Uterus (tissue), 4 donors: ENCODE measurements around the gene PILRB. TPM values are rescaled to one million over a fixed set of nuclear protein-coding genes. Genes with fewer than 3 reads are reported as not detected.
"Not testable (repeated sequence)": the region's sequence is repeated elsewhere in the genome, so short reads cannot be mapped to it uniquely, and the experiment has no call there.

Experiments
- DNase-seq, 2 donors: peaks; one replicate each; pipeline ENCODE4 v3.0.0-alpha.2; 2019 to 2020
- H3K27ac ChIP-seq, 2 donors: fragments of 200-600 bp; sonication (generic); 1 replicate in 1 of 2; 2 replicates in 1 of 2; pipeline ENCODE4 v1.5.1; 2016 to 2018
- H3K27me3 ChIP-seq, 2 donors: fragments of 200-600 bp; sonication (generic); one replicate each; pipeline ENCODE4 v1.5.1; 2018 to 2019; ENCODE audit warnings: control low read depth in 1 of 2
- H3K36me3 ChIP-seq, 2 donors: fragments of 200-600 bp; sonication (generic); one replicate each; pipeline ENCODE4 v1.5.1; 2019; ENCODE audit warnings: control low read depth in 1 of 2
- H3K4me1 ChIP-seq, 2 donors: fragments of 200-600 bp; sonication (generic); one replicate each; pipeline ENCODE4 v1.5.1; 2018 to 2019; ENCODE audit warnings: control low read depth in 1 of 2
- H3K4me3 ChIP-seq, 2 donors: fragments of 200-600 bp; sonication (generic); 1 replicate in 1 of 2; 2 replicates in 1 of 2; pipeline ENCODE4 v1.5.1; 2018 to 2019; ENCODE audit warnings: mild to moderate bottlenecking in 1 of 2
- H3K9me3 ChIP-seq, 2 donors: fragments of 200-600 bp; sonication (generic); one replicate each; pipeline ENCODE4 v1.5.1; 2019; ENCODE audit warnings: control low read depth in 1 of 2
- CTCF ChIP-seq, 4 experiments: fragments of 200-600 bp in 2 of 4; fragments of 450-650 bp in 2 of 4; sonication (generic) in 2 of 4; IDR thresholded peaks; one replicate each; pipeline ENCODE4 v1.5.1; 2016 to 2019; ENCODE audit warnings: antibody characterized with exemption in 4 of 4, mild to moderate bottlenecking in 2 of 4, moderate library complexity in 1 of 4
- POLR2A ChIP-seq, 2 donors: fragments of 450-650 bp; IDR thresholded peaks; one replicate each; pipeline ENCODE4 v1.6.1; 2016; ENCODE audit warnings: antibody characterized with exemption in 2 of 2, mild to moderate bottlenecking in 1 of 2, moderate library complexity in 1 of 2
- intact Hi-C: fragments of 100-400 bp; cut with DNase I; formaldehyde crosslinking; loops from one replicate; pipeline ENCODE4 v1.15.1; 2023; ENCODE audit warnings: low total_unique reads
- total RNA-seq, 4 donors: library from RNA; depleted of rRNA in 3 of 4; stranded (reverse); fragments of >200 nt in 3 of 4; gene quantifications; one replicate each; pipeline versions ENCODE4 v1.1.0 to v1.2.4, GENCODE V29; 2014 to 2023
- donor health status: DM: yes; HTN: yes; CAD: no.

The PILRB gene
- 10 to 100 TPM; 13.4 to 66.1 (median 56.3) TPM for total RNA-seq

DNA sequence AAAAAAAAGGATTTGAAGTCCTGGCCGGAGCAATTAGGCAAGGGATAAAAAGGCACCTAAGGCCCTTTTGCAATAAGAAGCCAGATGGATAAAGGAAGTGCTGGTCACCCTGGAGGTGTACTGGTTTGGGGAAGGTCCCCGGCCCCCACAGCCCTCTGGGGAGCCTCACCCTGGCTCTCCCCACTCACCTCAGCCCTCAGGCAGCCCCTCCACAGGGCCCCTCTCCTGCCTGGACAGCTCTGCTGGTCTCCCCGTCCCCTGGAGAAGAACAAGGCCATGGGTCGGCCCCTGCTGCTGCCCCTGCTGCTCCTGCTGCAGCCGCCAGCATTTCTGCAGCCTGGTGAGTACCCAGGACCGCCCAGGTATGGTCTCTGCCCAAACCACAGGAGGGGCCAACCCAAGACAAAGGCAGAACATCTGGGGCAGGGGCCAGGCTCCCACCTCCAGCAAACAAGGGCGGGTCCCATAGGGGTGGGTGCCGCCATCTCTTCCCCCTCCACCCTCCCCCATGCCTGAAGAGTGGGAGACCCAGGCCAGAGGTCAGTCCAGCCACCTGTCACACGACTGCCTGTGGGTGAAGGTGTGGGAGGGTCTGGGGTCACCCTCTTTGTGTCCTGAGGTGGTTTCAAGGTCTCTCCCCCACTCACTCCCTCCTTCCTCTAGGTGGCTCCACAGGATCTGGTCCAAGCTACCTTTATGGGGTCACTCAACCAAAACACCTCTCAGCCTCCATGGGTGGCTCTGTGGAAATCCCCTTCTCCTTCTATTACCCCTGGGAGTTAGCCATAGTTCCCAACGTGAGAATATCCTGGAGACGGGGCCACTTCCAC is at the start of gene PILRB:
Gene PILRB (plus strand): TSS at position 91 of the 830 bp plus-strand sequence. CDS start 186 bp downstream, at position 277.
- no peak for DNase-seq
- Histone ChIP-seq H3K27me3 (no peaks in the 10 kb centered on the region), H3K36me3 (no peaks in the 10 kb centered on the region), H3K4me3 (no peak within 1 kb of the TSS), H3K27ac (no peak within 1 kb of the TSS), H3K9me3 (no peaks in the 10 kb centered on the region), H3K4me1 (no peaks in the 10 kb centered on the region)
- no peak for TF ChIP-seq POLR2A (IDR thresholded peaks at IDR 0.05)
- intact Hi-C loops, result no loop called here

DNA sequence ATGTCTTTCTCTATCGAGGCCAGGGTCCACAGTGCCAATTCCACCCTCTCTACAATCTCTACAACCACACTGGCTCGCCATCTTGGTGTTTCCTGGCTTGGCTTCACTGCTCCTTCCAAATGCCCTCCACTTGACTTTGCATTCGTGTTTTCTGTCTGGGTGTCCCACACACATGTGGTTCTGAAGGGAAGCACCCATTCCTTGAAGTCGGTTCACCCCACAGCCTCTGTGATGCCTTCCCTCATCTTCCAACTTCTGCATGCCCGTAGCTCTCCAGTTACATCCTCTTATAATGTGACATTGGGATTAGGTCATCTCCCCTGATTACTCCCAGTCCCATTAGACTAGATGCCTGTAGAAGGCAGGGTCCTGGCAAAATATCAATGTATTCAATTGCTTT is 39.6 kb upstream of the PILRB start:
- intact Hi-C loops, H3K27me3 ChIP-seq, H3K9me3 ChIP-seq, H3K4me3 ChIP-seq, DNase-seq, H3K27ac ChIP-seq, H3K4me1 ChIP-seq, H3K36me3 ChIP-seq: not testable (repeated sequence)

GRCh38 chr7:100321648-100322047 is 36.3 kb upstream of the PILRB start:
- H3K27ac ChIP-seq, H3K36me3 ChIP-seq, H3K9me3 ChIP-seq, DNase-seq, intact Hi-C loops, H3K4me1 ChIP-seq, H3K27me3 ChIP-seq, H3K4me3 ChIP-seq: not testable (repeated sequence)

DNA sequence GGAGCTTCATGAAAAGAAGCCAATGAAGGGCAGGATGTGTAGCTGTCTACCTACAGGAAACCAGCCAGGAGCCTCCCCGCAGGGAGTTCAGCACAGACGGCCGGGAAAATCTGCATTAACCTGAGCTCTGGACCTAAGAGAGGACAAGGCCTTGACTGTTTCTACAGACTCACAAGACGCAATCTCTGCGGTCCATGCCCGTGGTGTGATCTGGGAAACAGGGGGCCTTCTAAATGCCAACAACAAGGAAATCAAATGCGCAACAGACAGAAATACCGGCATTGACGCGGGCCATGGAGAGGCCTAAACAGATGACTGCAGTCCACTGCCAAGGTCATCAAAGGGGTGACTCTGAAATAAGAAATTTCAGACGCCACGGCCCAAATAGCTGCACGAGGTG is 33.7 kb upstream of the PILRB start:
- intact Hi-C loops, H3K36me3 ChIP-seq, H3K4me3 ChIP-seq, H3K9me3 ChIP-seq, H3K27ac ChIP-seq, DNase-seq, H3K27me3 ChIP-seq, H3K4me1 ChIP-seq: not testable (repeated sequence)

- H3K4me3 ChIP-seq, intact Hi-C loops, H3K27ac ChIP-seq, DNase-seq, H3K9me3 ChIP-seq, H3K36me3 ChIP-seq, H3K27me3 ChIP-seq, H3K4me1 ChIP-seq: not testable (repeated sequence)
Observed at GRCh38 chr7:100325671-100326070, 32.2 kb upstream of the PILRB start.

GRCh38 chr7:100326914-100327313 is 31.0 kb upstream of the PILRB start:
- H3K4me1 ChIP-seq, intact Hi-C loops, H3K36me3 ChIP-seq, H3K27me3 ChIP-seq, H3K27ac ChIP-seq, H3K4me3 ChIP-seq, DNase-seq, H3K9me3 ChIP-seq: not testable (repeated sequence)

DNA sequence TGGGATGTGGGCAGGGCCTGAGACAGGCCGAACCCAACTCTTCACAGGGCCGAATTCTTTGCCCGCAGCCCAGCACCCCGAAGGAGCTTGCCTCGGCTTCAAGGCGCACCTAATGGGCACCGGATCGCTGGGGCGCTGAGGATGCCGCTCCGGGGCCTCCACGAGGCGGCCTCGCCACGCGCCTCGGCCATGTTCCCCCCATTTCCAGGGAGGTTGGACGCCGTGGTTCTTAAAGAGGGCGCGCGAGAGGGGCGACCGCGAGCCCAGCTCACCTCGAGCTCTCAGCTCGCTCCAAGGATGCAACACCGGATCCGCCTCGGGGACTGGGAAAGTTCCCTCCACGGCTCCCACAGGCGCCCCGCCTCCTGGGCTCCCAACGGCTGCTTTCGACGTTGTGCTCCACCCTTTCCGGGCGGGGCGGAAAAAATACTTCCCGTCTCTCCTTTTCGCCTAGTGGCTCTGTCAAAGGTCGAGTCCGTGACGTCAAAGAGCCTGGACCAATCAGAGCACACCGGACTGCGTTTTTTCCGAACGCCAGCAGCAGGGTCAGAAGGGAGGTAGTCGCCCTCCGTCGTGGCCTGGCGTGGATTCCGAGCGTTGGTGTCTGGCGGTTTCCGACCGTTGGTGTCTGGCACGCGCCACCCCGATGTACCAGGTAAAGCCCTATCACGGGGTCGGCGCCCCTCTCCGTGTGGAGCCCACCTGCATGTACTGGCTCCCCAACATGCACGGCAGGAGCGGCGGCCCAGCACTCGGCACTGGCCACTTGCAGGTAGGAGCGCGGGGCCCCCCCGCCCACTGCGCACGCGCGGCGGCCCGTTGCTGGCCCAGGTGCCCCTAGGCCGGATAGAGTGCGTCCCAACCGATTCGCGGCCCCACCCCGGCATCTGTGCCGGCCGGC is 22.1 kb upstream of the PILRB start:
- peak; percentile 93 to 94 for DNase-seq
- TF ChIP-seq POLR2A (IDR thresholded peaks at IDR 0.05), result peak; percentile 97 to 98
- peak in 3 of 4 experiments; percentile 2 to 29 (median 16) for TF ChIP-seq CTCF (IDR thresholded peaks at IDR 0.05)
- H3K27me3 ChIP-seq, H3K36me3 ChIP-seq, H3K9me3 ChIP-seq, intact Hi-C loops, H3K4me1 ChIP-seq: not testable (repeated sequence)
- peak overlapping the region; percentile 60 to 88 for H3K4me3 ChIP-seq
- peak overlapping the region; percentile 89 to 96 for H3K27ac ChIP-seq

- H3K4me1 ChIP-seq, H3K27ac ChIP-seq, intact Hi-C loops, DNase-seq, H3K4me3 ChIP-seq, H3K9me3 ChIP-seq, H3K27me3 ChIP-seq, H3K36me3 ChIP-seq: not testable (repeated sequence)
Observed at GRCh38 chr7:100338083-100338696, 19.7 kb upstream of the PILRB start.

GRCh38 chr7:100341286-100341685 is 16.6 kb upstream of the PILRB start:
- H3K27ac ChIP-seq, intact Hi-C loops, H3K27me3 ChIP-seq, H3K36me3 ChIP-seq, DNase-seq, H3K4me1 ChIP-seq, H3K9me3 ChIP-seq, H3K4me3 ChIP-seq: not testable (repeated sequence)
